Neuron (in vitro differentiated cells): ENCODE measurements around the gene MYO18A.
"Not testable (repeated sequence)": the region's sequence is repeated elsewhere in the genome, so short reads cannot be mapped to it uniquely, and the experiment has no call there.

Experiments
- H2AFZ ChIP-seq: one replicate; pipeline ENCODE4 v1.6.1; 2013; ENCODE audit warnings: low read depth, mild to moderate bottlenecking, inconsistent platforms, low read length, moderate library complexity
- H3K27me3 ChIP-seq: one replicate; pipeline ENCODE4 v1.6.1; 2013; ENCODE audit warnings: low read length; ENCODE audit not compliant: insufficient read depth
- H3K36me3 ChIP-seq: one replicate; pipeline ENCODE4 v1.6.1; 2013; ENCODE audit warnings: low read length; ENCODE audit not compliant: insufficient read depth
- H3K4me1 ChIP-seq: one replicate; pipeline ENCODE4 v1.6.1; 2013; ENCODE audit warnings: low read length; ENCODE audit not compliant: insufficient read depth
- H3K4me3 ChIP-seq: 2 replicates; pipeline ENCODE4 v1.5.1; 2013; ENCODE audit warnings: mild to moderate bottlenecking, low read length, moderate library complexity
- H3K9me3 ChIP-seq: one replicate; pipeline ENCODE4 v1.6.1; 2013; ENCODE audit warnings: low read length

MYO18A gene, protein sequence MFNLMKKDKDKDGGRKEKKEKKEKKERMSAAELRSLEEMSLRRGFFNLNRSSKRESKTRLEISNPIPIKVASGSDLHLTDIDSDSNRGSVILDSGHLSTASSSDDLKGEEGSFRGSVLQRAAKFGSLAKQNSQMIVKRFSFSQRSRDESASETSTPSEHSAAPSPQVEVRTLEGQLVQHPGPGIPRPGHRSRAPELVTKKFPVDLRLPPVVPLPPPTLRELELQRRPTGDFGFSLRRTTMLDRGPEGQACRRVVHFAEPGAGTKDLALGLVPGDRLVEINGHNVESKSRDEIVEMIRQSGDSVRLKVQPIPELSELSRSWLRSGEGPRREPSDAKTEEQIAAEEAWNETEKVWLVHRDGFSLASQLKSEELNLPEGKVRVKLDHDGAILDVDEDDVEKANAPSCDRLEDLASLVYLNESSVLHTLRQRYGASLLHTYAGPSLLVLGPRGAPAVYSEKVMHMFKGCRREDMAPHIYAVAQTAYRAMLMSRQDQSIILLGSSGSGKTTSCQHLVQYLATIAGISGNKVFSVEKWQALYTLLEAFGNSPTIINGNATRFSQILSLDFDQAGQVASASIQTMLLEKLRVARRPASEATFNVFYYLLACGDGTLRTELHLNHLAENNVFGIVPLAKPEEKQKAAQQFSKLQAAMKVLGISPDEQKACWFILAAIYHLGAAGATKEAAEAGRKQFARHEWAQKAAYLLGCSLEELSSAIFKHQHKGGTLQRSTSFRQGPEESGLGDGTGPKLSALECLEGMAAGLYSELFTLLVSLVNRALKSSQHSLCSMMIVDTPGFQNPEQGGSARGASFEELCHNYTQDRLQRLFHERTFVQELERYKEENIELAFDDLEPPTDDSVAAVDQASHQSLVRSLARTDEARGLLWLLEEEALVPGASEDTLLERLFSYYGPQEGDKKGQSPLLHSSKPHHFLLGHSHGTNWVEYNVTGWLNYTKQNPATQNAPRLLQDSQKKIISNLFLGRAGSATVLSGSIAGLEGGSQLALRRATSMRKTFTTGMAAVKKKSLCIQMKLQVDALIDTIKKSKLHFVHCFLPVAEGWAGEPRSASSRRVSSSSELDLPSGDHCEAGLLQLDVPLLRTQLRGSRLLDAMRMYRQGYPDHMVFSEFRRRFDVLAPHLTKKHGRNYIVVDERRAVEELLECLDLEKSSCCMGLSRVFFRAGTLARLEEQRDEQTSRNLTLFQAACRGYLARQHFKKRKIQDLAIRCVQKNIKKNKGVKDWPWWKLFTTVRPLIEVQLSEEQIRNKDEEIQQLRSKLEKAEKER (N-terminal part only)

DNA sequence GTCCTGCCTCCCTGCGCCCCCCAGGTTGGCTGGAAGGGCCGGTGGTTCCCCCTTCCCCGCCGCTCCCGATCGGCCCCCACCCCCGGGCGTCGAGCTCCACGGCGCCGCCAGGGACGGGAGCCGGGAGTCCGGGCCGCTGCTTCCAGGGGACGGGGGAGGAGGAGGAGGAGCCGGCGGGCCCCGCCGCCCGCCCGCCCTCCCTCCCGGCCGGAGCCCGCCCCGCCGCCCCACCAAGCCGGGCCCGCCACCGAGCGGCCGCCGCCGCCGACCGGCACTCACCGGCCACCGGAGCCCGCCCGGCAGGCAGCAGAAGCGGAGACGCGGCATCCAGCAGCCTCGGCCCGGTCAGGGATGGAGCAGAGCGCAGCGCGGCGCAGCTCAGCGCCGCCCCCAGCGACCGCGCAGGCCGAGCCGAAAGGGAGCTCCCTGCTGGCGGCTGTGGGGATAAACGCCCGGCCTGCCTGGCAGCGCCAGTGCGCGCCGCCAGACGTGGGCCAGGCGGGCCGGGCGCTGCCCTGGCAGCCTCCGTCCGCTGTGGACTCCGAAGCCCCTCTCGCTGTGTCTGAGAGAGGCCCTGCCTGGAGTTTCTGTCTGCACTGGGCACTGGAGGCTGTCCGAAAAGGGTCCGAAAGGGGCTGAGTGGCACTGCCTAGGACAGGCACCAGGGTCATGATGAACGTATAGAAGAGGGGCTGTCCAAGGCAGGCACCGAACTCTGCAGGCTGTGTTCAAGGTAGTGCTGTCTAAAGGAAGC is at the start of gene MYO18A:
TSS of gene MYO18A (minus strand) at position 365 of the 754 bp plus-strand sequence. CDS start 13,458 bp downstream, outside the sequence.
- Histone ChIP-seq H3K4me1 (peaks cover 42% of the 10 kb centered on the region), H3K4me3 (peak within 1 kb of the TSS; percentile 59), H3K27me3 (no peaks in the 10 kb centered on the region), H2AFZ (peak within 1 kb of the TSS; percentile 43), H3K36me3 (no peaks in the 10 kb centered on the region), H3K9me3 (no peaks in the 10 kb centered on the region)

DNA sequence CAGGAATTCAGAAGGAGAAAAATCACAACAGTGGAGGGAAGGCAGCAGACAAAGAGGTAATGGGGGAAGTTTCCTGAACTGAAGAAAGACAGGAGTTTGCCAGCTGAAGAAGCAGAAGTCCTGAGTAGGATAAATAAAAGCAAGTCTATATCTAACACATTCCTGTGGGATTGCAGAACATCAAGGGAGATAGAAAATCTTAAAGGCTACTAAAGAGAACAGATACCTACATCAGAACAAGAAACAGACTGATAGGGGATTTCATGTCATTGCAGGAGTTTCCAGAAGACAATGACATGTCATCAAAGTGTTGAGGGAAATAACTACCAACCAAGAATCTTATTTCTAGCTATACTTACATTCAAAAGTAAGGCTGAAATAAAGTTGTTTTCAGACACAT is 45.2 kb upstream of the MYO18A start:
- Histone ChIP-seq H3K4me3 (no peak overlapping the region), H3K36me3 (no peaks in the 10 kb centered on the region), H2AFZ (no peak overlapping the region), H3K4me1 (no peaks in the 10 kb centered on the region), H3K9me3 (peaks cover 2% of the 10 kb centered on the region), H3K27me3 (no peaks in the 10 kb centered on the region)

DNA sequence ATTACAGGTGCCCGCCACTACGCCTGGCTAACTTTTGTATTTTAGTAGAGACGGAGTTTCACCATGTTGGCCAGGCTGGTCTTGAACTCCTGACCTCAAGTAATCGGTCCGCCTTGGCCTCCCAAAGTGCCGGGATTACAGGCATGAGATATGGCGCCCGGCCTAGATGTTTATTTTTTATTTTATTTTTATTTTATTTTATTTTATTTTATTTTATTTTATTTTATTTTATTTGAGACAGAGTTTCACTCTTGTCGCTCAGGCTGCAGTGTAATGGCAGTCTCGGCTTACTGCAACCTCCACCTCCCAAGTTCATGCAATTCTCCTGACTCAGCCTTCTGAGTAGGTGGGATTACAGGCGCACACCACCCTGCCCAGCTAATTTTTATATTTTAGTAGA is 41.1 kb upstream of the MYO18A start:
- not testable (repeated sequence) for H3K4me1 ChIP-seq, H3K9me3 ChIP-seq, H3K27me3 ChIP-seq, H2AFZ ChIP-seq, H3K36me3 ChIP-seq, H3K4me3 ChIP-seq

DNA sequence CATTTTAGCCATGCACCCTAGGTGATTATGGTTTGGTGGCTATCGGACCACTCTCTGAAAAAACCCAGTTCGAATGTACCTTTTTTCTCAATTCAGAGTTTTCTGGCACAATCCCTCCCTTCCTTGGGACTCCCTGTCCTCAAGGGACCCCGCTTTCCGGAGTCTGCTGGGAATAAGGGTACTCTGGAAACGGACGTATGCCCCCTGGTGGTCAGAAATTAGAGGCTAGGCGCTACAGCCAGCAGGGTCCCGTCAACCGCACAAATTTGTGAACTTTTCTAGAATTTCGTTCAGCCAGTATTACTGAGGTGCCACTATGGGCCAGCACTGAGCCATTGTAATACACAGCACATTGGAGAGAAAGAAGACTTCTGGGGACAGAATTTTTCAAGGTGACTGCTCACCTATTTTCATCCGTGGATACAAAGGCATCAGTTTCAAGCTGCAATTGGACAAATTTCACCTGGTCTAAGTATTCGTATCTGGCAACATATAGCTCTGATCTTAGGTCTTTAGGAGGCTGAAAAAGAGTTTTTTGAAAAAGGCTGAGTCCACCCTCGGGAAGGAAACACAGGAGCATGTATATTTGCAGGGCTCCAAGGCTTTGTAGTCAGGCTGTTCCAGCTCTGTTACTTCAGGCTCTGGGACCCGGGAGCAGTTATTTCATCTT is 39.3 kb upstream of the MYO18A start:
- Histone ChIP-seq H3K9me3 (no peaks in the 10 kb centered on the region), H3K4me1 (peaks cover 5% of the 10 kb centered on the region), H3K36me3 (no peaks in the 10 kb centered on the region), H2AFZ (no peak overlapping the region), H3K27me3 (no peaks in the 10 kb centered on the region), H3K4me3 (no peak overlapping the region)

DNA sequence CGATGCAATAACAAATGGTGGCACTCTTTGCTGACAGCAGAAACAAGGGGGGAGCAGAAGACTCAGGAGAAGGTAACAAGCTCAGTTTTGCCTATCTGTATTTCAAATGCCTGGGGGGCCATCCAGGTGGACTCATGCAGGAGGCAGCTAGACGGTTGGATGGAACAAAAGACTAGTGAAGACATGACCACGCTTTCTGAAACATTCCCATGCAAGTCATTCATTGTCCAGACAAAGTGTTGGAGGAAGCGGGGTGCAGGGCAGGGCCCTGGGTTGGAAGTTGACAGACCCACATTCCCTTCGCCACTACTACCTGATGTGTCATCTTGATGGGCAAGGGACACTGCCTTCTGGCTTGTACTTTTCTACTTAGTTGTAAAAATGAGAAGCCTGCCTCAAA is 36.7 kb upstream of the MYO18A start:
- Histone ChIP-seq H3K4me3 (no peak overlapping the region), H3K27me3 (no peaks in the 10 kb centered on the region), H3K4me1 (peaks cover 5% of the 10 kb centered on the region), H3K36me3 (no peaks in the 10 kb centered on the region), H2AFZ (no peak overlapping the region), H3K9me3 (no peaks in the 10 kb centered on the region)

DNA sequence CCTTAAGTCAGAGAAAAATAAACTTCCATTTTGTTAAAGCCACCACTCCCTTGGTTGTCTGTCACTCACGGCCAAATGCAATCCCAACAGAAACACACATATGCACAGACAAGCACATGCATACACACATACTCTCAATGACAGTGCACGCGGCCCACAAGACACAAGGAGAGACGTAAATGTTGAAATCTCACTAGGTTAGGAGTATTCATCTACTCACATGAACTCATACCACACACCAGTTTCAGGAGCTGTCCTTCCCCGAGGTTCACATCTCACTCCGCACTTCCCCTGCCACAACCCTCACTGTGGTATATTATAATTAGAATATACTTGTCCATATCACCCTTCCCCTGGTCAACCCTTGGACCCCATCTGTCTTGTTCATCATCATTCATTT is 36.0 kb upstream of the MYO18A start:
- no peaks in the 10 kb centered on the region for H3K36me3 ChIP-seq
- no peaks in the 10 kb centered on the region for H3K27me3 ChIP-seq
- no peak overlapping the region for H3K4me3 ChIP-seq
- no peaks in the 10 kb centered on the region for H3K9me3 ChIP-seq
- no peak overlapping the region for H2AFZ ChIP-seq
- peaks cover 5% of the 10 kb centered on the region for H3K4me1 ChIP-seq

DNA sequence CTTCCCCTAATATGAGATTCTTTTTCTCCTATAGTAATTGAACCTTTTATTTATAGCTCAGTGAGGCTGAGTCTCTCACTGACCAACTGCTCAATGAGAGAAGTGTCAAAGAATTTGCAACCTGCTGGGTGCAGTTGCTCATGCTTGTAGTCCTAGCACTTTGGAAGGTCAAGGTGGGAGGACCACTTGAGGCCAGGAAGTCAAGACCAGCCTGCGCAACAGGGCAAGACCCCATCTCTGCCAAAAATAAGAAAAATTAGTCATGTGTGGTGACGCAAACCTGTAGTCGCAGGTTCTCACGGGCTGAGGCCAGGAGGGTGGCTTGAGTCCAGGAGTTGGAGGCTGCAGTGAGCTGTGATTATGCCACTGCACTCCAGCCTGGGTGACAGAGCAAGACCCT is 35.5 kb upstream of the MYO18A start:
- peaks cover 5% of the 10 kb centered on the region for H3K4me1 ChIP-seq
- no peaks in the 10 kb centered on the region for H3K27me3 ChIP-seq
- no peaks in the 10 kb centered on the region for H3K9me3 ChIP-seq
- no peak overlapping the region for H3K4me3 ChIP-seq
- no peaks in the 10 kb centered on the region for H3K36me3 ChIP-seq
- no peak overlapping the region for H2AFZ ChIP-seq

DNA sequence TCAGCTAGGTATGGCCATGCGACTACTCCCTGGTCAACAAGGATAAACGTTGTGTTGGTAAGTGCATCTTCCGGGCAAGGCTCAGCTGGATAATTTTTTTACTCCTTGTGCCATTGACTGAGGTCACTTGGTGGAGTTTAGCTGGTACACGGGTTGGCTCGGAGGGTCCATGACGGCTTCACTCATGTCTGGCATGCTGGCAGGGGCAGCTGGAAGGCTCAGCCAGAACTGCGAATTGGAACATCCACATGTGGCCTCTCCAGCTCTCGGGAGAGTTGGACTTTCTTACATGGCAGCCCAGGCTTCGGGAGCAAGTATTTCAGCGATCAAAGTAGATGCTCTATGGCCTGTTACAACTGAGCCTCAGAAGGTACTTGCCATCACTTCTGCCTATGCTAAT is 35.0 kb upstream of the MYO18A start:
- no peak overlapping the region for H2AFZ ChIP-seq

DNA sequence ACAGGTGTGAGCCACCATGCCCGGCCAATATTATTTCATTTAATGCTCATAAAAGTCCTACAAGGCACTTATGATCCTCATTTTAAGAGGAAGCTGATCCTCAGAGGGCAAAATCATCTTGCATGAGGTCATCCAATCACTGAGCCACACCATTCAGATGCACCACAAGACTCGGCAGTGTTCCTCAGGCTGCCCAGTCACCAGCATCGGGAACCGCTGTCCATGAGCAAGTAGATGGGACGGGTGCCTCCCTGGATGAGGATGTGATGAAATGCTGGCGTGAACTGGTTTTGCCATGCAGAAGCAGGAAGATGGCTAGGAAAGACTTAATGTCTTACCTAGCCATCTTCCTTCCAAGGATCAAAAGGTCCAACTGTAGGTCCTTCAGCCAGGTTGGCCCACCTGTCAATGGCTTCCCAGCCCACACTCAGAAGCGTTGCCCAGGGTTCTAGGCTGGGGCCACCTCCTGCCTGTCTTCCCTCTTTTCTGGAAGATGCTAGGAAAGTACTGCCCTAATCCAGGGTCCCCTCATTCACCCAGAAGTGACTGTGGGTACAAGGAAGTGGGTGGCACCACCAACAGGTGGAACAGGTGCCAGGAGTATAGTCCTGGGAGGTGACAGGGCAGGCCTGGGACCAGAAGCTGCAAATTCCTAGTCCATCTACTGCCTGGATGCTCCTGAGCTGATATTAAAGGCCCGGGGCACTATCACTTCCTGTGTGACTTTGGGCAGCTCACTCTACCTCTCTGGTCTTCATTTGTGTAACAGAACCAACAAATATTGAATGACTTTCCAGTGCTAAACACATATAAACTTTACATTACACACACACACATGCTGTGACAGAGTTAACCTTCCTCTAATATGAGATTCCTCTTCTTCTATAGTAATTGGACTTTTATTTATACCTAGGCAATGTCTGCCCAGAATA is 34.3 kb upstream of the MYO18A start:
- no peaks in the 10 kb centered on the region for H3K36me3 ChIP-seq
- peaks cover under 1% of the 10 kb centered on the region for H3K4me1 ChIP-seq
- no peaks in the 10 kb centered on the region for H3K9me3 ChIP-seq
- H2AFZ ChIP-seq = no peak overlapping the region
- no peak overlapping the region for H3K4me3 ChIP-seq
- H3K27me3 ChIP-seq = no peaks in the 10 kb centered on the region

More for the DNA sequence above, 35.0 kb upstream of the MYO18A start:
- Histone ChIP-seq H3K4me1 (peaks cover 5% of the 10 kb centered on the region), H3K27me3 (no peaks in the 10 kb centered on the region), H3K4me3 (no peak overlapping the region), H3K9me3 (no peaks in the 10 kb centered on the region), H3K36me3 (no peaks in the 10 kb centered on the region)

DNA sequence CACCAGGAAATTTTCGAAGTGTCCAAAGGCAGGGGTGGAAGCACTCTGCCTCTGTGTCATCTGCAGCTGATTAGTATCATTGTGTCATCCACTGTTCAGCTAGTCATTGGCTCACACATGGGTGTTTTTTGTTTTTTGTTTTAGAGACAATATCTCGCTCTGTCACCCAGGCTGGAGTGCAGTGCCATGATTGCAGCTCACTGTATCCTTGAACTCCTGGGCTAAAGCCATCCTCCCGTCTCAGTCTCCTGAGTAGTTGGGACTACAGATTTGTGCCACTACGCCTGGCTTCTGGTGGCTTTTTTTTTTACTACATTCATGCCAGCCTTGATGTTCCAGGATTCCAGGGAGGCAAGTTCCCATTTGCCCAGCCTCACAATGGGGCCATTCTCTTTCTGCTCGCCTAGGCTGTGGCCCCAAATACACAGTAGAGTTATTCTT is 32.5 kb upstream of the MYO18A start:
- Histone ChIP-seq H3K36me3 (no peaks in the 10 kb centered on the region), H3K27me3 (no peaks in the 10 kb centered on the region), H3K4me3 (no peak overlapping the region), H2AFZ (no peak overlapping the region), H3K9me3 (no peaks in the 10 kb centered on the region), H3K4me1 (peaks cover 9% of the 10 kb centered on the region)

DNA sequence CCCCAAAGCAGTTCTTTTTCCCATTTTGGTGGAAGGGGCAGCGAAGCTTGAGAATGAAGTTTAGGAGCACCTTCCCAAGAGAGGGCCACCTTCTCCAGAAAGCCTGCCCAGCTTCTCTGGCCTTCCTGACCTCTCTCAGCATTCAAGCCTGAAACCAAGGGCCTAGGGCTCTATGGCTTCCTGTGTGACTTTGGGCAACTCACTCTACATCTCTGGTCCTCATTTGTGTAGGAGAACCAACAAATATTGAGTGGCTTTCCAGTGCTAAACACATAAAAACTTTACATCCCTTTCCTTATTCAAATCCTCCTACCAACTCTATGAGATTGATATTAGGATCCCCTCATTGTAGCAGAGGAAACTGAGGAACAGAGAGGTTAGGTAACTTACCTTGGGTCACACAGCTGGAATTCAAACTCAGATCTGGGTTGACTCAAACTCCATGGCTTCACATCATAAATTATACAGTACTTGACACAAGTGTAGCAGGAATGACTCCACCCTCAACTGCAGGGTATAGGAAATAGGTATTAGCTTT is 32.0 kb upstream of the MYO18A start:
- Histone ChIP-seq H3K4me3 (no peak overlapping the region), H3K9me3 (no peaks in the 10 kb centered on the region), H2AFZ (no peak overlapping the region), H3K27me3 (no peaks in the 10 kb centered on the region), H3K4me1 (peaks cover 11% of the 10 kb centered on the region), H3K36me3 (no peaks in the 10 kb centered on the region)
